ENCODE data around the gene NLN. TPM values are rescaled to one million over a fixed set of nuclear protein-coding genes. Genes with fewer than 3 reads are reported as not detected.

Gene NLN
- total and polyA plus RNA-seq, 4 donors = 13.4 to 26.4 (median 19.1) TPM

DNA sequence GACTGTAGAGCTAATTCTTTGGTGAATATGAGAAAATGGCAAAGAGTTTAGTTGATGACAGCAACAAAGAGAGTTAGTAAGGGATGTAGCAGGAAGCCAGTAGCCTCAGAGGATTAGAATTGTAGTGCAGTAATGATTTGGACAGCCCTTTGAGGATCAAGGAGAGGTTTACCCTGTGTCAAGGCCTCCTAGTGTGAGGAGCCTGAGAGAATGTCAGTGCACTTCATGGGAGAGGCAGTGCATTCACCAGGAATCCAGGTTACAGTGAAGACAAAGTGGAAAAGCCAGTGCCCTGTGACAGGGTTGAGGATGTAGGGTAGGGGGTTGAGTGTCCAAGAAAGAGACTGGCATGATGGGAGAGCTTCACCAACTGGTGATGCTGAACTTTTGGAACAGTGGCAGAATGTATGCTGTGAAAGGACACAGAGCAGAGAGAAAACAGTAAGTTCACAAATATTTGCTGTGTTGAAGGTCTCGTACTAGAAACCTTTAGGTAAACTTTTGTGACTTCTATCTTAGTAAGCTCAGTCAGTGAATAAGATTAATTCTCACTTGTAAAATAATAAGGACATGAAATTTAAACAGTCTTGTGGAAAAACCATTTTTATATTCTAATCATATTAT, 27.3 kb downstream of the NLN start:
- H3K27ac ChIP-seq (ENCODE audit: low read depth in 1 of 2, low read length in 2 of 2) = no peak overlapping the region
- no peak for DNase-seq (ENCODE audit: low spot score)
- no peak overlapping the region for H3K9ac ChIP-seq (ENCODE audit: low read depth in 1 of 2, low read length in 2 of 2)
- 43% methylated on average over 1 of the region's 1 CpG for WGBS
- H3K4me1 ChIP-seq (ENCODE audit: control insufficient read depth in 4 of 4, insufficient read depth in 4 of 4, low read length in 3 of 4) = peaks cover 6 to 32% (median 16%) of the 10 kb centered on the region in 4 donors
- H3K36me3 ChIP-seq (ENCODE audit: control insufficient read depth in 4 of 4, insufficient read depth in 3 of 4, low read depth in 1 of 4, low read length in 3 of 4) = no peaks in the 10 kb centered on the region
- H3K9me3 ChIP-seq (ENCODE audit: control insufficient read depth in 4 of 4, low read length in 3 of 4) = no peaks in the 10 kb centered on the region
- TF ChIP-seq HNF4A (conservative IDR thresholded peaks at IDR 0.05) (peak; percentile 19 to 40), TAF1 (conservative IDR thresholded peaks at IDR 0.05) (no peak), RXRA (IDR thresholded peaks at IDR 0.05) (peak in 1 of 2 donors; percentile 31)
- no peak overlapping the region for H3K4me3 ChIP-seq (ENCODE audit: low read depth in 1 of 3, low read length in 3 of 3)
- no peaks in the 10 kb centered on the region for H3K27me3 ChIP-seq (ENCODE audit: control insufficient read depth in 4 of 4, insufficient read depth in 4 of 4, low read length in 3 of 4)

- Histone ChIP-seq H3K36me3 (ENCODE audit: control insufficient read depth in 4 of 4, insufficient read depth in 3 of 4, low read depth in 1 of 4, low read length in 3 of 4) (no peaks in the 10 kb centered on the region), H3K9me3 (ENCODE audit: control insufficient read depth in 4 of 4, low read length in 3 of 4) (no peaks in the 10 kb centered on the region), H3K9ac (ENCODE audit: low read depth in 1 of 2, low read length in 2 of 2) (no peak overlapping the region), H3K4me3 (ENCODE audit: low read depth in 1 of 3, low read length in 3 of 3) (no peak overlapping the region), H3K27ac (ENCODE audit: low read depth in 1 of 2, low read length in 2 of 2) (no peak overlapping the region), H3K4me1 (ENCODE audit: control insufficient read depth in 4 of 4, insufficient read depth in 4 of 4, low read length in 3 of 4) (peaks cover 6 to 32% (median 16%) of the 10 kb centered on the region in 4 donors), H3K27me3 (ENCODE audit: control insufficient read depth in 4 of 4, insufficient read depth in 4 of 4, low read length in 3 of 4) (no peaks in the 10 kb centered on the region)
- DNase-seq (ENCODE audit: low spot score) = no peak
- no peak for TF ChIP-seq RXRA (IDR thresholded peaks at IDR 0.05)
- no peak for TF ChIP-seq FOXA1 (IDR thresholded peaks at IDR 0.05)
- TF ChIP-seq JUND (IDR thresholded peaks at IDR 0.05) = no peak
- no peak for TF ChIP-seq REST (IDR thresholded peaks at IDR 0.05)
- no peak for TF ChIP-seq RAD21 (IDR thresholded peaks at IDR 0.05)
- TF ChIP-seq HNF4A (conservative IDR thresholded peaks at IDR 0.05) = no peak
- 77% methylated on average over 5 of the region's 5 CpGs for WGBS
Observed at GRCh38 chr5:65749956-65750355, 28.0 kb downstream of the NLN start.

GRCh38 chr5:65750938-65751337, 28.9 kb downstream of the NLN start:
- WGBS = 42% methylated on average over 2 of the region's 2 CpGs
- TF ChIP-seq, protein P1, sequence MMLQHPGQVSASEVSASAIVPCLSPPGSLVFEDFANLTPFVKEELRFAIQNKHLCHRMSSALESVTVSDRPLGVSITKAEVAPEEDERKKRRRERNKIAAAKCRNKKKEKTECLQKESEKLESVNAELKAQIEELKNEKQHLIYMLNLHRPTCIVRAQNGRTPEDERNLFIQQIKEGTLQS (IDR thresholded peaks at IDR 0.05) = no peak
- TF ChIP-seq JUND (IDR thresholded peaks at IDR 0.05) (no peak), HNF4A (conservative IDR thresholded peaks at IDR 0.05) (peak in 1 of 2 donors; percentile 24), ZBTB33 (IDR thresholded peaks at IDR 0.05) (no peak), GABPA (IDR thresholded peaks at IDR 0.05 in 1 of 2, conservative IDR thresholded peaks at IDR 0.05 in 1 of 2) (no peak)

More at GRCh38 chr5:65750938-65751337, 28.9 kb downstream of the NLN start:
- no peak overlapping the region for H3K4me3 ChIP-seq (ENCODE audit: low read depth in 1 of 3, low read length in 3 of 3)
- DNase-seq (ENCODE audit: low spot score) = no peak
- H3K27ac ChIP-seq (ENCODE audit: low read depth in 1 of 2, low read length in 2 of 2) = no peak overlapping the region
- H3K9me3 ChIP-seq (ENCODE audit: control insufficient read depth in 4 of 4, low read length in 3 of 4) = no peaks in the 10 kb centered on the region
- H3K36me3 ChIP-seq (ENCODE audit: control insufficient read depth in 4 of 4, insufficient read depth in 3 of 4, low read depth in 1 of 4, low read length in 3 of 4) = no peaks in the 10 kb centered on the region
- no peak overlapping the region for H3K9ac ChIP-seq (ENCODE audit: low read depth in 1 of 2, low read length in 2 of 2)
- H3K27me3 ChIP-seq (ENCODE audit: control insufficient read depth in 4 of 4, insufficient read depth in 4 of 4, low read length in 3 of 4) = no peaks in the 10 kb centered on the region
- H3K4me1 ChIP-seq (ENCODE audit: control insufficient read depth in 4 of 4, insufficient read depth in 4 of 4, low read length in 3 of 4) = peaks cover 7 to 32% (median 16%) of the 10 kb centered on the region in 4 donors

All from liver (tissue), 9 donors.